Ovary (tissue), 3 donors: ENCODE measurements around the gene NOL9.

Experiments used
- CTCF ChIP-seq, 3 donors: fragments of 450-650 bp in 2 of 3; fragments of 200-600 bp in 1 of 3; IDR thresholded peaks; one replicate each; pipeline versions ENCODE4 v1.5.1 to v1.8.0; 2016 to 2022; ENCODE audit warnings: antibody characterized with exemption in 3 of 3, mild to moderate bottlenecking in 1 of 3
- EP300 ChIP-seq: sonication (generic); formaldehyde crosslinking; IDR thresholded peaks from one replicate; pipeline ENCODE4 v1.6.1; 2017; ENCODE audit warnings: antibody characterized with exemption
- POLR2A ChIP-seq: fragments of 450-650 bp; IDR thresholded peaks from one replicate; pipeline ENCODE4 v1.6.1; 2017; ENCODE audit warnings: antibody characterized with exemption, mild to moderate bottlenecking, moderate library complexity
- donor health status: DM: no; HTN: no; CAD: no.

GRCh38 chr1:6517435-6517851 lies 36.9 kb downstream of the NOL9 start:
- no peak for TF ChIP-seq POLR2A
- no peak for TF ChIP-seq CTCF (IDR thresholded peaks at IDR 0.05)
- TF ChIP-seq EP300, result no peak
